IgD-negative memory B cell (primary cell): ENCODE data around the gene MAPK4. TPM values are rescaled to one million over a fixed set of nuclear protein-coding genes. Genes with fewer than 3 reads are reported as not detected.

Experiments used
- H3K27ac Mint-ChIP-seq, 3 donors: one replicate each; pipeline ENCODE4 v1.8.0; 2020 to 2022; ENCODE audit warnings: mild to moderate bottlenecking in 3 of 3, mixed read lengths in 3 of 3, moderate library complexity in 1 of 3
- H3K27me3 Mint-ChIP-seq: one replicate; pipeline ENCODE4 v1.8.0; 2021; ENCODE audit warnings: mixed read lengths
- H3K36me3 Mint-ChIP-seq: one replicate; pipeline ENCODE4 v1.8.0; 2020; ENCODE audit warnings: mild to moderate bottlenecking, mixed read lengths
- H3K4me1 Mint-ChIP-seq, 3 donors: one replicate each; pipeline ENCODE4 v1.8.0; 2020 to 2022; ENCODE audit warnings: mixed read lengths in 3 of 3, mild to moderate bottlenecking in 1 of 3
- H3K4me3 Mint-ChIP-seq, 4 donors: one replicate each; pipeline ENCODE4 v1.8.0; 2020 to 2022; ENCODE audit warnings: mild to moderate bottlenecking in 4 of 4, mixed read lengths in 4 of 4, moderate library complexity in 3 of 4
- H3K9me3 Mint-ChIP-seq, 3 donors: one replicate each; pipeline ENCODE4 v1.8.0; 2020 to 2021; ENCODE audit warnings: mixed read lengths in 3 of 3, mild to moderate bottlenecking in 1 of 3
- polyA plus RNA-seq: library from polyadenylated mRNA; unstranded; fragments of 300-500 nt; fragmentation: Illumina TruSeq; gene quantifications from one replicate; pipeline ENCODE4 v1.2.3, GENCODE V29; 2021

Gene MAPK4
- polyA plus RNA-seq, 1 donor from 2014 or later, result not detected

DNA sequence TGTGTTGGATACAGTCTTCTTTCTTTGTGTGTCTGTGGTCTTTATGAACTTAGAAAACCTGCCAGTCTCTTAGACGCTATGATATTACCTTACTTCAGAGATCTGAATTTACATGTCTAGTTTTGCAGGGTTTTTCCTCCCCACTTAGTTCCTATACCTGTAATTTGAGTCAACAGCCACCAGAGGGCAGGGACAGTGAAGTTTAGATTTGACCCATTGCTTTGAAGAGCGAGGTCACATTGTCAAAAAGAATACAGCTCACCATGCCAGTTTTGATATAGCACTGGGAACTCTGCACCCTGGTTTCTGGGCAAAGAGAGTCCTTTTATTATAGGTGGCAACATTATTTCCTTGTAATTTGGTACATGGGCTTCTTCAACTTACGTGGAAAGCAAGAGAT is 102.3 kb downstream of the MAPK4 start:
- Mint-ChIP-seq H3K27ac (no peak overlapping the region), H3K4me1 (no peaks in the 10 kb centered on the region), H3K27me3 (peaks cover 8% of the 10 kb centered on the region), H3K4me3 (no peak overlapping the region), H3K9me3 (peaks cover 0 to 6% (median 2%) of the 10 kb centered on the region in 3 donors), H3K36me3 (peaks cover 1% of the 10 kb centered on the region)

DNA sequence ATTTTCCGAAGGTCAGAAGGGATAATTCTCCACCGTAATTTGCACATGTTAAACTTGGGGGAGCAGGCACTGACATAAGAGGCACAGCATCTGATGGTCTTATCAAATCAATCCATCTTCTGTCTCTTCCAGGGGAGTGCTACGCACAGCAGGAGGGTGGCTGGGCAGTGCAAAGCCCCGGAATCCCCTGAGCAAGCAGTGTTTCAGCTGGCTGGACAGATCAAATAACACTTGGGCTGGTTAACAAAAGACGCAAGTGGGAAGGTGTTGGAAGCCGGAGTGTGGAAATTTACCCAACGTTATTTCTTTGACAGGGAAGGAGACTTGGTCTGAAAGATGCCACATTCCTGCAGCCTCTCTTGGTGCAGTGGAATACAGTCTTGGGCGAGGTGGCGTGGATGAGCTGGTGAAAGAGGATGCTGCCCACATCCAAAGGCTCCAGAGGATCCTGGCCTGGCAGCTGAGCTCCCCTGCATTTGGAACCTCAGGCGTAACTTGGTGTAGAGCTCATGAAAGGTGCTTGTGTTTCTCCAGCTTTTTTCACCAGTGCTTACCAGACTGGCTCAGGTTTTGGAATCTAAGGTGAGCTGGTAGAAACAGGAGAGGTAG is 103.0 kb downstream of the MAPK4 start:
- H3K9me3 Mint-ChIP-seq, result peaks cover 0 to 6% (median 2%) of the 10 kb centered on the region in 3 donors

DNA sequence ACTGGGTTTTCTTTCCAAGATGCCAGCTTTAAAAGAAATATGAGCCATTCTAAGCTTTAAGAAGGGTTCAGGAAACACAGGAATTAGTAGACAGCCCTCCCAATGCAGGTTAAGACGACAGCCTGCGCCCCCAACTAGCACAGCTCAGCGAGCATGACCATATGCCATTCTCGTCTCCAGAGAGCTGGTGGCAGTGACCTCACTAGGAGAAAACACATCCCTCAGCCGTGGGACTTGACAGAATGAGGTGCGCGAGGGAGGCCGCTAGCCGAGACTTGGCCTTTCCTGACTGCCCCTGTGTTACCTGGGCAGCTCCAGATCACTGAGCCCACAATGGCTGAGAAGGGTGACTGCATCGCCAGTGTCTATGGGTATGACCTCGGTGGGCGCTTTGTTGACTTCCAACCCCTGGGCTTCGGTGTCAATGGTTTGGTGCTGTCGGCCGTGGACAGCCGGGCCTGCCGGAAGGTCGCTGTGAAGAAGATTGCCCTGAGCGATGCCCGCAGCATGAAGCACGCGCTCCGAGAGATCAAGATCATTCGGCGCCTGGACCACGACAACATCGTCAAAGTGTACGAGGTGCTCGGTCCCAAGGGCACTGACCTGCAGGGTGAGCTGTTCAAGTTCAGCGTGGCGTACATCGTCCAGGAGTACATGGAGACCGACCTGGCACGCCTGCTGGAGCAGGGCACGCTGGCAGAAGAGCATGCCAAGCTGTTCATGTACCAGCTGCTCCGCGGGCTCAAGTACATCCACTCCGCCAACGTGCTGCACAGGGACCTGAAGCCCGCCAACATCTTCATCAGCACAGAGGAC is 103.9 kb downstream of the MAPK4 start:
- peaks cover 8% of the 10 kb centered on the region for H3K27me3 Mint-ChIP-seq
- H3K36me3 Mint-ChIP-seq, result peaks cover 1% of the 10 kb centered on the region
- no peaks in the 10 kb centered on the region for H3K4me1 Mint-ChIP-seq
- no peak overlapping the region for H3K4me3 Mint-ChIP-seq
- H3K9me3 Mint-ChIP-seq, result peaks cover 0 to 6% (median 2%) of the 10 kb centered on the region in 3 donors
- no peak overlapping the region for H3K27ac Mint-ChIP-seq

More for the DNA sequence above, 103.0 kb downstream of the MAPK4 start:
- Mint-ChIP-seq H3K27ac (no peak overlapping the region), H3K4me3 (no peak overlapping the region), H3K36me3 (peaks cover 1% of the 10 kb centered on the region), H3K27me3 (peaks cover 8% of the 10 kb centered on the region), H3K4me1 (no peaks in the 10 kb centered on the region)

DNA sequence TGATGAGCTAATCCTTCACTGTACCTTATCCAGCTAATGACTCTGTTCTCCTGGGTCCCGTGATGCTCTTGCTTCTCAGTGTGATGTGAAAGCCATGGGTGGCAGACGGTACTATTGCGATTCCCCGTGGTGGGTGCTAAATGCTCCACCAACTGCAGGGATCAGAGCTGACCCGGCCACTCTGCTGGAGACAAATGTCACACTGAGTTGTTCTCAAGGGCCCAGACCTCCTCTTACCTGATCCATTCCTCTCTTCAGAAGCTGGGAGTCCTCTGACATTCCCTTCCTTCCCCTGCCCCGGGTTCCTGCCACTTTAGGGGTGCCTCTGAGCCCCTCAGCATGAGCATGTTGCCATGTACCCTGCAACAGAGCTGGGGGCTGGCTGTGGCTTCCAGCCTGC is 105.1 kb downstream of the MAPK4 start:
- peaks cover 0 to 6% (median 2%) of the 10 kb centered on the region in 3 donors for H3K9me3 Mint-ChIP-seq
- no peak overlapping the region for H3K4me3 Mint-ChIP-seq
- peaks cover 1% of the 10 kb centered on the region for H3K36me3 Mint-ChIP-seq
- no peaks in the 10 kb centered on the region for H3K4me1 Mint-ChIP-seq
- no peak overlapping the region for H3K27ac Mint-ChIP-seq
- H3K27me3 Mint-ChIP-seq, result peaks cover 8% of the 10 kb centered on the region

DNA sequence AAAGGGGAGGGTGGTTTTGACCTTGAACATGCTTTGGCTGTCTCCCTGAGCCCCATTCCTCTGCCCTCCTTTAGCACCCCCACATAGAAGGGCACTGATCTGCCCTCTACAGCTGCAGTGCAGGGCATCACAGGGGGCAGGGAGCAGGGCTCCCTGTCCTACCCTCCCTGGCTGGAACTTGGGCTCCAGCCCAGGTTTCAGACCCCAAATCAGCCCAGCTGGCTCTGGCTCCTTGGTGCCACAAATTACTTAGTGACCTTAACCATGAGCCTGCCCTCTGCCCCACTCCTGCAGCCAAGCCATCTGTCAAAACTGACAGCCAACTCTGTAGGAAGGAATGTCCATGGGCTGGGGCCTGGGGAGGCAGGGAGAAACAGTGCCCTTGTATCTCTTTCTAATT is 105.6 kb downstream of the MAPK4 start:
- peaks cover 7% of the 10 kb centered on the region for H3K27me3 Mint-ChIP-seq
- peaks cover 1% of the 10 kb centered on the region for H3K36me3 Mint-ChIP-seq
- H3K9me3 Mint-ChIP-seq, result peaks cover 0 to 6% (median 2%) of the 10 kb centered on the region in 3 donors
- no peak overlapping the region for H3K4me3 Mint-ChIP-seq
- H3K4me1 Mint-ChIP-seq, result no peaks in the 10 kb centered on the region
- no peak overlapping the region for H3K27ac Mint-ChIP-seq

DNA sequence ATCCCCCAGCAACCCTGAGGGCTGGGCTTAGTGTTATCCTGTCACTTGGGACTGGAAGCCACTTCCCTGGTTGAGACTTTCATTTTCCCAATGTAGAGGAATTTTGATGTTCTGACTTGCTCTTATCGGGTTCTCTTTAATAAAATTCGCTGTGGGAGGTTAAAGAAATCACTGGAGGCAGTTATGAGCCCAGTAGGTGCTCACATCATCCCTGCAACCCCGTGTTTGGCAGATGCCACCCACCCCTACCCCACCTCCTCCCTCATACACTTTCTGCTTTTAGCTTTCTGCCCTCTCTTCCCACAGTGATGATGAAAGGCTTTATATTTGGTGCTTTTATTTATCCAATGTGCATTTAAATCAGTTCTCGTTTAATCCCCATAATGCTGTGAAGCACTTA is 106.6 kb downstream of the MAPK4 start:
- Mint-ChIP-seq H3K4me3 (no peak overlapping the region), H3K36me3 (peaks cover 1% of the 10 kb centered on the region), H3K27ac (no peak overlapping the region), H3K27me3 (peaks cover 7% of the 10 kb centered on the region), H3K4me1 (no peaks in the 10 kb centered on the region), H3K9me3 (peaks cover 0 to 6% (median 2%) of the 10 kb centered on the region in 3 donors)

DNA sequence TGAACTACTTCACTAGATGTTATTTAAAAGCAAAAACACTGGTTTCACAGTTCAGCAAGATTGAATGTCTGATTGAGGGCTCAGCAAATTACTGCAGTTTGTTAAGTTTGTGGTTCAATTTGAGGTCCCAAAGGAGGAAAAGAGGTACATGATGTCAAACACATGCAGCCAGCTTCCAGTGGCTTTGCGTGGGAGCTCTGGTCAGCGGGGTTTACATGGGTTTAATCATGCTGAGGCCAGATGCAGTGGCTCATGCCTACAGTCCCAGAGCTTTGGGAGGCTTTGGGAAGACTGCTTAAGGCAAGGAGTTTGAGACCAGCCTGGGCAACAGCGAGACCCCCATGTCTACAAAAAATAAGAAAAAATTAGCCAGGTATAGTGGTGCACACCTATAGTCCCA is 111.5 kb downstream of the MAPK4 start:
- H3K27me3 Mint-ChIP-seq, result peaks cover 7% of the 10 kb centered on the region
- H3K4me3 Mint-ChIP-seq, result no peak overlapping the region
- H3K36me3 Mint-ChIP-seq, result no peaks in the 10 kb centered on the region
- no peaks in the 10 kb centered on the region for H3K4me1 Mint-ChIP-seq
- no peak overlapping the region for H3K27ac Mint-ChIP-seq
- no peaks in the 10 kb centered on the region for H3K9me3 Mint-ChIP-seq

DNA sequence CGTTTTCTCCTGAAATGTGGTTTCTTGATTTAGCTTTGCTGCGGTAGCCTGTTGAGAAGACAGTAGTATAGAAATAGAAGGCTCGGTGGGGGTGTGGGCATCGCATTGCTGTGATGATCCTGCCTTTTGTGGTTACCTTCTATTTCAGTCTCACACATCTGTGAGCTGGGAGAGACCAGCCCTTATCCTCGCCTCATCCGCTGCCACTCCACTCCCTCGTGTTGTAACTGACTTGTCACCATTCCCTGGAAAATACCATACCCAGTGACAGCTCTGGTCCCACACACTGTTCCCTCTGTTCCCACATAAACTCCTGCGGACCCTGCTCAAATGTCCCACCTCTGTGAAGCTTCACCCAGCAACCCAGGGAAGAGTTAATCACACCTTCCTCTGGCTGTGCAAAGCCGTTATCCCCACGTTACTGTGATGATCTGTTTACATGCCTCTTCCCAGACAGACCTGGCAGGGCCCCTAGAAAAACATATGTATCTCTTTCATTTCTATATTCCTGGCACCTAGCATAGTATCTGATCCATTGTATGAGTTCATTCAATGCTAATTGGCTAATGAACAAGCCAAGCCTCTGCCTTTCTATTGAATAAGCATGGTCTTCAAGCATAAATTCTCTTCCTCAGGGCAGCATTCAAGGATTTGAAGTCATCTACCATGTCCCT is 114.6 kb downstream of the MAPK4 start:
- Mint-ChIP-seq H3K4me1 (no peaks in the 10 kb centered on the region), H3K27me3 (peaks cover 2% of the 10 kb centered on the region), H3K9me3 (no peaks in the 10 kb centered on the region), H3K4me3 (peak overlapping the region in 1 of 4 donors; percentile 54), H3K27ac (no peak overlapping the region), H3K36me3 (no peaks in the 10 kb centered on the region)

DNA sequence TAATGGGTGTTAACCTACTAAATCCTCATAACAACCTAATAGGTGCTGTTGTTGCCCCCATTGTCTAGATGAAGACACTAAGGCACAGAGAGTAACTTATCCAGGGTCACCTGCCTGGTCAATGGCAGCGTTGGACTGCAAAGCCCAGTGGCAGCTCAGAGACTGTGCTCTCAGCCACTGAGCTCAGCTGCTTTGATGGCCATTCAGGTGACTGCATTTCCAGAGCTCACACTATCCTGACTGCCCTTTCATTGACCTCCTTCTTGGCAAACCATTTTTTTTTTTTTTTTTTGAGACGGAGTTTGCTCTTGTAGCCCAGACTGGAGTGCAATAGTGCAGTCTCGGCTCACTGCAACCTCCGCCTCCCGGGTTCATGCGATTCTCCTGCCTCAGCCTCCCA is 115.2 kb downstream of the MAPK4 start:
- H3K9me3 Mint-ChIP-seq, result no peaks in the 10 kb centered on the region
- no peak overlapping the region for H3K4me3 Mint-ChIP-seq
- no peak overlapping the region for H3K27ac Mint-ChIP-seq
- H3K36me3 Mint-ChIP-seq, result no peaks in the 10 kb centered on the region
- peaks cover 2% of the 10 kb centered on the region for H3K27me3 Mint-ChIP-seq
- no peaks in the 10 kb centered on the region for H3K4me1 Mint-ChIP-seq

DNA sequence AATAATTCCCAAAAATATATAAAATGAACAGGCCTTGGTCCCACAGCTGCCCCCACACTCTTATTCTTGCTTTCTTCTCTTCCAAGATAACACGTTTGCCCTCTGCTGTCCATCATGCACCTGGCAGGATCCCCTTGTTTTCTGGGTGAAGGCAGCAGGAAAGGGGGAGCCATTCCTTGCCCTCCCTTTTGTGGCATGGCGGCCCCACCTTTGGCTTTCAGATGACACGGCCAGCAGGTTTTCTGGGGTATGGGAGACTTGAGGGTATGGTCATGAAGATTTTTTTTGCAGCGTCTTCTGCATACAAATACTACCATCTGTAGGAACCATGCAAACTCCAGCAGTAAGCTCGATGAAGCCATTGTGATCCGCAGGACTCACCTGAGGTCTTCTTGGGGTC is 118.8 kb downstream of the MAPK4 start:
- Mint-ChIP-seq H3K4me1 (peaks cover 0 to 2% (median 0%) of the 10 kb centered on the region in 3 donors), H3K27me3 (no peaks in the 10 kb centered on the region), H3K27ac (no peak overlapping the region), H3K4me3 (no peak overlapping the region), H3K9me3 (no peaks in the 10 kb centered on the region), H3K36me3 (no peaks in the 10 kb centered on the region)

DNA sequence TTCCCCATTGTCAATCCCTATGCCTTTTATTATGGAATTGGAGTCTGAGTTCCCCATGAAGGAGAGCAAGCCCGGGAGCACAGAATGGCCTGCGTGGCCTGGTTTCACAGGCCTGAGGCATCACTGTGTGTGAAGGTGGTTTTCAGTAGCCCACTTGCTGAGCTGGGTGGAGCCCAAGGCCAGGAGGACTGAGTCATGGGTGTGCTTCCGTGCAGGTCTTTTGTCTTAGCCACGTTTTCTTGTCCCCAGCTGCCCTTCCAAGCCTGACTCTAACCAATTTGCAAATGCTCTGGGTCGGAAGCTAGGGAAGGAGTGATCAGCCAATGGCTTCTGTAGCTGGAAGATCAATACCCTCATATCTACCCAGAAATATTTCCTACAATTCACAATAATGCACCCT is 119.2 kb downstream of the MAPK4 start:
- Mint-ChIP-seq H3K36me3 (no peaks in the 10 kb centered on the region), H3K4me3 (no peak overlapping the region), H3K27me3 (no peaks in the 10 kb centered on the region), H3K4me1 (peaks cover 0 to 2% (median 0%) of the 10 kb centered on the region in 3 donors), H3K27ac (peak overlapping the region in 1 of 3 donors; percentile 22), H3K9me3 (no peaks in the 10 kb centered on the region)

DNA sequence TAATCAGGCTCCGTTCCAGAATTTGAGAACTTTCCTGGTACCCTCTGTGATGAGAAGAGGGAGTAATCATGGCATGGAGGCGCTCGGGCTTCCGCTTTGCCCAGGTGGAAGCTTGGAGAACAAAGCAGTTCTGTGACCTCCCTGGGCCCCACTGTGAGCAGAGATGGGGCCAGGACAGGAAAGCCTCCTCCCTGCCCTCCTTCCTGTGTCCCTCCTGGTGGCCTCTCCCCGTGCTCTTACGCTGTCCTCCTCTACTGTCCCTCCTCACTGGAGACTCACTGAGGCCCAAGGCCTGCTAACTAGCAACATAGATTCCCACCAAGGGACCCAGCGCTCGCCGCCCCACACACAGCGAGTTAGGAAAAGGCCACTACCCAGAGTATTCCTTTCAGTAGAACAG is 119.8 kb downstream of the MAPK4 start:
- no peaks in the 10 kb centered on the region for H3K9me3 Mint-ChIP-seq
- no peak overlapping the region for H3K27ac Mint-ChIP-seq
- peaks cover 0 to 2% (median 0%) of the 10 kb centered on the region in 3 donors for H3K4me1 Mint-ChIP-seq
- H3K36me3 Mint-ChIP-seq, result no peaks in the 10 kb centered on the region
- peaks cover under 1% of the 10 kb centered on the region for H3K27me3 Mint-ChIP-seq
- no peak overlapping the region for H3K4me3 Mint-ChIP-seq

DNA sequence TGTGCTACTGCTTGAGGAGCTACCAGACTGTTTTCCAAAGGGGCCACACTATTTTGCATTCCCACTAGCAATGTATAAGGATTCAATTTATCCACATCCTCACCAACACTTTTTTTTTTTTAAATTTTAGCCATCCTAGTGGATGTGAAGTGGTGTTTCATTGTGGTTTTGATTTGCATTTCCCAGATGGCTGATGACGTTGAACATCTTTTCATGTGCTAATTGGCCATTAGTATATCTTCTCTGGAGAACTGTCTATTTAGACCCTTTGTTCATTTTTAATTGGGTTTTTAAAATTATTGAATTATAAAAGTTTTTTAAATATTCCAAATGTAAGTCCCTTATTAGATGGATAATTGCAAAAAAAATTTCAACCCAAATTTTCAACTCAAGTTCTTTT is 121.1 kb downstream of the MAPK4 start:
- H3K4me1 Mint-ChIP-seq, result peaks cover 0 to 2% (median 0%) of the 10 kb centered on the region in 3 donors
- H3K9me3 Mint-ChIP-seq, result no peaks in the 10 kb centered on the region
- no peak overlapping the region for H3K4me3 Mint-ChIP-seq
- H3K36me3 Mint-ChIP-seq, result no peaks in the 10 kb centered on the region
- H3K27ac Mint-ChIP-seq, result no peak overlapping the region
- H3K27me3 Mint-ChIP-seq, result peaks cover 5% of the 10 kb centered on the region

DNA sequence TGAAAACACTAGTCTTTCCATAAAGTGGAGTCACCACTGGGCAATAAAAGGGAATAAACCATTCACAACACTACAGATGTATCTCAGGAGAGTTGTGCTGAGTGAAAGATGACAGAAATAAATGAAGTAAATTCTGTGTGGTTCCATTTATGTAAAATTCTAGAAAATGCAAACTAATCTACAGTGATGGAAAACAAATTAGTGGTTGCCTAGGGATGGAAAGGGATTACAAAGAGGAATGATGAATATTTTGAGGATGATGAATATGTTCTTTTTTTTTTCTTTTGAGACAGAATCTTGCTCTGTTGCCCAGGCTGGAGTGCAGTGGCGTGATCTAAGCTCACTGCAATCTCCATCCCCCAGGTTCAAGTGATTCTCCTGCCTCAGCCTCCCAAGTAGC is 123.0 kb downstream of the MAPK4 start:
- Mint-ChIP-seq H3K4me1 (peaks cover 0 to 2% (median 0%) of the 10 kb centered on the region in 3 donors), H3K27ac (no peak overlapping the region), H3K4me3 (no peak overlapping the region), H3K36me3 (no peaks in the 10 kb centered on the region), H3K9me3 (no peaks in the 10 kb centered on the region), H3K27me3 (peaks cover 5% of the 10 kb centered on the region)

DNA sequence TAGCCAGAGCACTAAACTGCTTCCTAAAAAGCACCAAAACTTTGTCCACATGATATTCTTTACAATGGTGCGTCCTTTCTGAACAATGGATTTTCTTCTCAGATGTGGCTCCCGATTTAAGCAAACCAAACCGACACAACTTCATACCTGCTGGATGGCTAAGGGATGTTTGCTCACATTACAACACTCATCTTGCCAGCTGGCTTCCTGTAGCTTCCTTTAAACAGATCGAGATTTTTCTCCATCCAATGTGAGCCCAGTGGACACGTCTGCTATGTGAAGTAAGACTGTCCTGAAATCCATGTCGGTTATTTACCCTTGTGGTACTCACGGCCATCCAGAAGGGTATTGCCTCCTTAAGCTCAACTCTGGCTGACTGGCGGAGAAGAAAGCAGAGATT is 126.5 kb downstream of the MAPK4 start:
- Mint-ChIP-seq H3K9me3 (no peaks in the 10 kb centered on the region), H3K36me3 (no peaks in the 10 kb centered on the region), H3K27me3 (peaks cover 5% of the 10 kb centered on the region), H3K27ac (no peak overlapping the region), H3K4me1 (peaks cover 0 to 1% (median under 1%) of the 10 kb centered on the region in 3 donors), H3K4me3 (no peak overlapping the region)
